H9 (cell line): ENCODE results near the gene RDH11. TPM values are rescaled to one million over a fixed set of nuclear protein-coding genes. Genes with fewer than 3 reads are reported as not detected.

Experiments used
- DNase-seq: peaks from one replicate; pipeline ENCODE4 v3.0.0-alpha.2; 2017
- H2AFZ ChIP-seq: one replicate; pipeline ENCODE4 v1.6.1; 2013; ENCODE audit warnings: mild to moderate bottlenecking, low read length, control low read depth, moderate library complexity
- H2AK5ac ChIP-seq: 2 replicates; pipeline ENCODE4 v1.6.1; 2013; ENCODE audit warnings: low read length, control low read depth, mixed read lengths; ENCODE audit not compliant: insufficient read length
- H2BK120ac ChIP-seq: one replicate; pipeline ENCODE4 v1.6.1; 2013; ENCODE audit warnings: low read depth, mild to moderate bottlenecking, low read length, control low read depth, inconsistent platforms; ENCODE audit not compliant: poor library complexity, severe bottlenecking
- H2BK12ac ChIP-seq: 2 replicates; pipeline ENCODE4 v1.6.1; 2013; ENCODE audit warnings: low read length, control low read depth, mixed read lengths, low read depth; ENCODE audit not compliant: insufficient read length
- H2BK15ac ChIP-seq: 2 replicates; pipeline ENCODE4 v1.6.1; 2013; ENCODE audit warnings: low read depth, low read length, control low read depth
- H2BK20ac ChIP-seq: one replicate; pipeline ENCODE4 v1.6.1; 2013; ENCODE audit warnings: low read depth, mild to moderate bottlenecking, low read length, control low read depth, inconsistent platforms; ENCODE audit not compliant: poor library complexity, severe bottlenecking
- H2BK5ac ChIP-seq: 2 replicates; pipeline ENCODE4 v1.6.1; 2013; ENCODE audit warnings: low read length, control low read depth, mixed read lengths; ENCODE audit not compliant: insufficient read length
- H3K14ac ChIP-seq: 2 replicates; pipeline ENCODE4 v1.6.1; 2013; ENCODE audit warnings: low read length, control low read depth; ENCODE audit not compliant: insufficient read depth
- H3K18ac ChIP-seq: 2 replicates; pipeline ENCODE4 v1.6.1; 2013; ENCODE audit warnings: low read depth, mild to moderate bottlenecking, mixed read lengths, low read length, control low read depth; ENCODE audit not compliant: insufficient read length
- H3K23ac ChIP-seq: 2 replicates; pipeline ENCODE4 v1.6.1; 2013; ENCODE audit warnings: low read length, control low read depth, mixed read lengths, low read depth; ENCODE audit not compliant: insufficient read length
- H3K23me2 ChIP-seq: 2 replicates; pipeline ENCODE4 v1.6.1; 2013; ENCODE audit warnings: low read depth, mild to moderate bottlenecking, mixed read lengths, low read length, control low read depth; ENCODE audit not compliant: insufficient read length, poor library complexity, severe bottlenecking
- H3K27ac ChIP-seq: 2 replicates; pipeline ENCODE4 v1.5.1; 2013; ENCODE audit warnings: low read length, control low read depth, mixed read lengths, low read depth; ENCODE audit not compliant: insufficient read length
- H3K27me3 ChIP-seq: 2 replicates; pipeline ENCODE4 v1.6.1; 2013; ENCODE audit warnings: low read length, control low read depth, inconsistent platforms; ENCODE audit not compliant: insufficient read depth
- H3K4ac ChIP-seq: 2 replicates; pipeline ENCODE4 v1.6.1; 2013; ENCODE audit warnings: low read depth, mild to moderate bottlenecking, control low read depth, inconsistent platforms, low read length, moderate library complexity
- H3K4me1 ChIP-seq: 2 replicates; pipeline ENCODE4 v1.6.1; 2013; ENCODE audit warnings: low read length, control low read depth, inconsistent platforms; ENCODE audit not compliant: insufficient read depth
- H3K4me2 ChIP-seq: 2 replicates; pipeline ENCODE4 v1.6.1; 2013; ENCODE audit warnings: low read length, control low read depth, mixed read lengths; ENCODE audit not compliant: insufficient read length, insufficient read depth
- H3K56ac ChIP-seq: 2 replicates; pipeline ENCODE4 v1.6.1; 2013; ENCODE audit warnings: low read depth, mild to moderate bottlenecking, mixed read lengths, low read length, control low read depth; ENCODE audit not compliant: insufficient read length
- H3K79me1 ChIP-seq: 2 replicates; pipeline ENCODE4 v1.6.1; 2013; ENCODE audit warnings: low read depth, mild to moderate bottlenecking, moderate library complexity, low read length, control low read depth, inconsistent platforms; ENCODE audit not compliant: insufficient read depth, poor library complexity, severe bottlenecking
- H3K79me2 ChIP-seq: 2 replicates; pipeline ENCODE4 v1.6.1; 2013; ENCODE audit warnings: low read length, control low read depth, inconsistent platforms; ENCODE audit not compliant: insufficient read depth
- H3K9ac ChIP-seq: 2 replicates; pipeline ENCODE4 v1.6.1; 2013; ENCODE audit warnings: low read length, control low read depth, mixed read lengths; ENCODE audit not compliant: insufficient read length; ENCODE audit errors: extremely low read depth
- H3K9me3 ChIP-seq: one replicate; pipeline ENCODE4 v1.6.1; 2013; ENCODE audit warnings: low read depth, low read length, inconsistent platforms; ENCODE audit not compliant: control insufficient read depth
- H3T11ph ChIP-seq: one replicate; pipeline ENCODE4 v1.6.1; 2013; ENCODE audit warnings: mild to moderate bottlenecking, low read length, control low read depth, inconsistent platforms
- H4K20me1 ChIP-seq: one replicate; pipeline ENCODE4 v1.6.1; 2013; ENCODE audit not compliant: control insufficient read depth, insufficient read length, insufficient read depth
- H4K5ac ChIP-seq: 2 replicates; pipeline ENCODE4 v1.6.1; 2013; ENCODE audit warnings: low read depth, mild to moderate bottlenecking, mixed read lengths, low read length, control low read depth; ENCODE audit not compliant: insufficient read length
- H4K8ac ChIP-seq: replicated peaks from 2 replicates; pipeline ENCODE4 v1.6.1; 2013; ENCODE audit warnings: low read length, control low read depth, mixed read lengths, low read depth; ENCODE audit not compliant: insufficient read length
- H4K91ac ChIP-seq: 2 replicates; pipeline ENCODE4 v1.6.1; 2013; ENCODE audit warnings: low read depth, mild to moderate bottlenecking, moderate library complexity, mixed read lengths, low read length, control low read depth; ENCODE audit not compliant: insufficient read length
- H3K27ac Mint-ChIP-seq, 3 experiments: 2 replicates in 2 of 3; 3 replicates in 1 of 3; pipeline ENCODE4 v1.8.0; 2020 to 2021; ENCODE audit warnings: mixed read lengths in 3 of 3, mild to moderate bottlenecking in 1 of 3, moderate library complexity in 1 of 3
- H3K27me3 Mint-ChIP-seq: 2 replicates; pipeline ENCODE4 v1.8.0; 2021; ENCODE audit warnings: low read depth, mild to moderate bottlenecking, moderate library complexity, mixed read lengths
- H3K36me3 Mint-ChIP-seq, 3 experiments: 2 replicates in 2 of 3; 3 replicates in 1 of 3; pipeline ENCODE4 v1.8.0; 2020 to 2021; ENCODE audit warnings: low read depth in 3 of 3, mixed read lengths in 3 of 3; ENCODE audit not compliant: insufficient read depth in 1 of 3
- H3K4me1 Mint-ChIP-seq, 2 experiments: 2 replicates each; pipeline ENCODE4 v1.8.0; 2020; ENCODE audit warnings: mixed read lengths in 2 of 2
- H3K4me3 Mint-ChIP-seq, 2 experiments: 2 replicates in 1 of 2; 3 replicates in 1 of 2; pipeline ENCODE4 v1.8.0; 2020 to 2021; ENCODE audit warnings: mild to moderate bottlenecking in 2 of 2, mixed read lengths in 2 of 2, moderate library complexity in 1 of 2
- H3K9me3 Mint-ChIP-seq, 2 experiments: 2 replicates in 1 of 2; 3 replicates in 1 of 2; pipeline ENCODE4 v1.8.0; 2020; ENCODE audit warnings: mild to moderate bottlenecking in 2 of 2, mixed read lengths in 2 of 2, moderate library complexity in 1 of 2
- WGBS: extraction: QIAGEN DNeasy Blood & Tissue Kit; methylation state at CpG from one replicate; pipeline ENCODE4 v1.1.7; 2013; ENCODE audit warnings: missing lambda C conversion rate, low lambda C conversion rate, mixed read lengths; ENCODE audit not compliant: insufficient read length; ENCODE audit errors: extremely low coverage; 5-methylcytosine and 5-hydroxymethylcytosine counted together
- total RNA-seq: library from RNA; stranded (reverse); gene quantifications from 2 replicates; pipeline ENCODE4 v1.2.1, GENCODE V29; 2021
- TF ChIP-seq, protein P1 (sequence below): fragments of 200-600 bp; sonication (generic); conservative IDR thresholded peaks from 3 replicates; pipeline ENCODE4 v1.8.0; 2021; ENCODE audit warnings: antibody characterized with exemption, mild to moderate bottlenecking

Gene RDH11
- total RNA-seq, 1 experiment from 2014 or later, result 83.4 TPM

DNA sequence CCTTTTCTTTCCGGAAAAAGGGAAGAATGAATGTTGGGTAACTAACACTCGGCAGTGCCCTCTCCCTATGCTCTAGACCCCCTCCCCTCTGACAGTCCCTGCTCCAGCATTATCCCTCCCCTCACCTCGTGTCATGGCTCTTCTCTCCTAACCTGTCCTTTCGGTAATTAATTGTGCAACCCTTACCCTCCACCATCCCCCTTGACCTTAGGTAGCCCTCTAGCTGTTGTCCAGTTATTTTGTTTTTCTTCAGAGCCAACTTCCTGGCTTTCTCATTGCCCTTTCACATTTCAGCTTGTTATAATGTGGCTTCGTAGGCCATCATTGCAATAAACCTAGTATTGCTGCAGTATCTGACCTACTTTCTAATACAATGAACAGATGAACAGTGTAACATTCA lies 64.6 kb downstream of the RDH11 start:
- no peak overlapping the region for H2BK5ac ChIP-seq
- H3K18ac ChIP-seq, result no peak overlapping the region
- H2AFZ ChIP-seq, result no peak overlapping the region
- no peaks in the 10 kb centered on the region for H3K27me3 Mint-ChIP-seq
- no peak overlapping the region for H3K4me3 Mint-ChIP-seq
- no peaks in the 10 kb centered on the region for H3K9me3 ChIP-seq
- H3K23me2 ChIP-seq, result no peaks in the 10 kb centered on the region
- H2BK12ac ChIP-seq, result no peak overlapping the region
- no peak overlapping the region for H2AK5ac ChIP-seq
- no peaks in the 10 kb centered on the region for H3K9me3 Mint-ChIP-seq
- no peaks in the 10 kb centered on the region for H3K79me1 ChIP-seq
- no peak overlapping the region for H3K4ac ChIP-seq
- no peaks in the 10 kb centered on the region for H4K20me1 ChIP-seq
- no peaks in the 10 kb centered on the region for H3K27me3 ChIP-seq
- no peaks in the 10 kb centered on the region for H3K4me1 ChIP-seq
- no peak overlapping the region for H4K91ac ChIP-seq
- no peak overlapping the region for H4K8ac ChIP-seq
- no peak overlapping the region for H4K5ac ChIP-seq
- TF ChIP-seq, protein P1, sequence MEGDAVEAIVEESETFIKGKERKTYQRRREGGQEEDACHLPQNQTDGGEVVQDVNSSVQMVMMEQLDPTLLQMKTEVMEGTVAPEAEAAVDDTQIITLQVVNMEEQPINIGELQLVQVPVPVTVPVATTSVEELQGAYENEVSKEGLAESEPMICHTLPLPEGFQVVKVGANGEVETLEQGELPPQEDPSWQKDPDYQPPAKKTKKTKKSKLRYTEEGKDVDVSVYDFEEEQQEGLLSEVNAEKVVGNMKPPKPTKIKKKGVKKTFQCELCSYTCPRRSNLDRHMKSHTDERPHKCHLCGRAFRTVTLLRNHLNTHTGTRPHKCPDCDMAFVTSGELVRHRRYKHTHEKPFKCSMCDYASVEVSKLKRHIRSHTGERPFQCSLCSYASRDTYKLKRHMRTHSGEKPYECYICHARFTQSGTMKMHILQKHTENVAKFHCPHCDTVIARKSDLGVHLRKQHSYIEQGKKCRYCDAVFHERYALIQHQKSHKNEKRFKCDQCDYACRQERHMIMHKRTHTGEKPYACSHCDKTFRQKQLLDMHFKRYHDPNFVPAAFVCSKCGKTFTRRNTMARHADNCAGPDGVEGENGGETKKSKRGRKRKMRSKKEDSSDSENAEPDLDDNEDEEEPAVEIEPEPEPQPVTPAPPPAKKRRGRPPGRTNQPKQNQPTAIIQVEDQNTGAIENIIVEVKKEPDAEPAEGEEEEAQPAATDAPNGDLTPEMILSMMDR, result no peak
- H2BK15ac ChIP-seq, result no peak overlapping the region
- WGBS, result no CpG with 5 or more reads among the region's 5 CpGs
- H3K36me3 Mint-ChIP-seq, result peaks cover 5 to 6% (median 6%) of the 10 kb centered on the region in 3 experiments; a peak in 5 of 7 replicates
- no peak overlapping the region for H3K9ac ChIP-seq
- no peak overlapping the region for H3K27ac Mint-ChIP-seq
- H3T11ph ChIP-seq, result no peak overlapping the region
- H3K27ac ChIP-seq, result no peak overlapping the region
- no peak overlapping the region for H3K4me2 ChIP-seq
- H3K56ac ChIP-seq, result no peak overlapping the region
- H3K23ac ChIP-seq, result no peak overlapping the region
- H2BK20ac ChIP-seq, result no peak overlapping the region
- no peak overlapping the region for H2BK120ac ChIP-seq
- no peaks in the 10 kb centered on the region for H3K4me1 Mint-ChIP-seq
- no peak for DNase-seq
- H3K79me2 ChIP-seq, result no peaks in the 10 kb centered on the region
- no peak overlapping the region for H3K14ac ChIP-seq
